Measurements from ENCODE around the gene ADCK1.

ADCK1 gene

GRCh38 chr14:77799863-77800730 lies at the start of gene ADCK1:
TSS of gene ADCK1 (plus strand) at chr14:77800109. CDS start at chr14:77818979, 18,870 bp downstream.
- Histone ChIP-seq H3K4me1 (ENCODE audit: insufficient read depth, low read length, poor library complexity, severe bottlenecking) (peaks cover 4% of the 10 kb centered on the region), H3K4me2 (ENCODE audit: low read depth, low read length, poor library complexity, severe bottlenecking) (peak within 1 kb of the TSS; percentile 90), H3K9me3 (ENCODE audit: insufficient read depth, low read depth, low read length) (no peaks in the 10 kb centered on the region), H3K4me3 (ENCODE audit: low read length, poor library complexity, severe bottlenecking) (peak within 1 kb of the TSS; percentile 79), H3K27me3 (ENCODE audit: insufficient read depth, low read length, poor library complexity, severe bottlenecking) (no peaks in the 10 kb centered on the region), H3K79me2 (ENCODE audit: insufficient read depth, low read length) (no peaks in the 10 kb centered on the region), H3K9ac (ENCODE audit: low read depth, low read length, poor library complexity, severe bottlenecking) (peak within 1 kb of the TSS; percentile 70), H3F3A (ENCODE audit: low read depth) (no peaks in the 10 kb centered on the region), H4K20me1 (ENCODE audit: insufficient read depth, low read length, poor library complexity, severe bottlenecking) (no peaks in the 10 kb centered on the region), H3K9me2 (replicated peaks; ENCODE audit: low read depth, low read length) (no peaks in the 10 kb centered on the region), H3K36me3 (ENCODE audit: insufficient read depth, low read length) (no peaks in the 10 kb centered on the region), H2AFZ (ENCODE audit: low read length) (peak within 1 kb of the TSS; percentile 86)
- no peak for TF ChIP-seq EZH2phosphoT487 (IDR thresholded peaks at IDR 0.05; ENCODE audit: borderline replicate concordance)
- TF ChIP-seq CTCF (conservative IDR thresholded peaks at IDR 0.05; ENCODE audit: low read length), result peak; percentile 44

GRCh38 chr14:77752266-77752665 lies 47.6 kb upstream of the ADCK1 start:
- H3K4me3 ChIP-seq (ENCODE audit: low read length, poor library complexity, severe bottlenecking), result peak overlapping the region; percentile 19
- peaks cover 49% of the 10 kb centered on the region for H3K36me3 ChIP-seq (ENCODE audit: insufficient read depth, low read length)

GRCh38 chr14:77752799-77753516 lies 47.0 kb upstream of the ADCK1 start:
- Histone ChIP-seq H3K4me1 (ENCODE audit: insufficient read depth, low read length, poor library complexity, severe bottlenecking) (peaks cover 18% of the 10 kb centered on the region), H3K4me3 (ENCODE audit: low read length, poor library complexity, severe bottlenecking) (peak overlapping the region; percentile 35), H3K36me3 (ENCODE audit: insufficient read depth, low read length) (peaks cover 46% of the 10 kb centered on the region), H3K9ac (ENCODE audit: low read depth, low read length, poor library complexity, severe bottlenecking) (peak overlapping the region; percentile 12), H3K9me2 (replicated peaks; ENCODE audit: low read depth, low read length) (no peaks in the 10 kb centered on the region), H3K4me2 (ENCODE audit: low read depth, low read length, poor library complexity, severe bottlenecking) (peak overlapping the region; percentile 53), H3F3A (ENCODE audit: low read depth) (no peaks in the 10 kb centered on the region), H3K79me2 (ENCODE audit: insufficient read depth, low read length) (peaks cover 53% of the 10 kb centered on the region), H3K27me3 (ENCODE audit: insufficient read depth, low read length, poor library complexity, severe bottlenecking) (no peaks in the 10 kb centered on the region), H4K20me1 (ENCODE audit: insufficient read depth, low read length, poor library complexity, severe bottlenecking) (peaks cover 40% of the 10 kb centered on the region), H2AFZ (ENCODE audit: low read length) (no peak overlapping the region), H3K9me3 (ENCODE audit: insufficient read depth, low read depth, low read length) (no peaks in the 10 kb centered on the region)
- TF ChIP-seq EZH2phosphoT487 (IDR thresholded peaks at IDR 0.05; ENCODE audit: borderline replicate concordance) (no peak), CTCF (conservative IDR thresholded peaks at IDR 0.05; ENCODE audit: low read length) (no peak)

More at GRCh38 chr14:77752266-77752665, 47.6 kb upstream of the ADCK1 start:
- H4K20me1 ChIP-seq (ENCODE audit: insufficient read depth, low read length, poor library complexity, severe bottlenecking), result peaks cover 34% of the 10 kb centered on the region
- H3K4me1 ChIP-seq (ENCODE audit: insufficient read depth, low read length, poor library complexity, severe bottlenecking), result peaks cover 11% of the 10 kb centered on the region
- H3F3A ChIP-seq (ENCODE audit: low read depth), result no peaks in the 10 kb centered on the region
- H3K9ac ChIP-seq (ENCODE audit: low read depth, low read length, poor library complexity, severe bottlenecking), result peak overlapping the region; percentile 23
- H2AFZ ChIP-seq (ENCODE audit: low read length), result no peak overlapping the region
- no peaks in the 10 kb centered on the region for H3K9me3 ChIP-seq (ENCODE audit: insufficient read depth, low read depth, low read length)
- H3K79me2 ChIP-seq (ENCODE audit: insufficient read depth, low read length), result peaks cover 46% of the 10 kb centered on the region
- peak overlapping the region; percentile 53 for H3K4me2 ChIP-seq (ENCODE audit: low read depth, low read length, poor library complexity, severe bottlenecking)
- no peak for TF ChIP-seq EZH2phosphoT487 (IDR thresholded peaks at IDR 0.05; ENCODE audit: borderline replicate concordance)
- TF ChIP-seq CTCF (conservative IDR thresholded peaks at IDR 0.05; ENCODE audit: low read length), result no peak
- no peaks in the 10 kb centered on the region for H3K9me2 ChIP-seq (replicated peaks; ENCODE audit: low read depth, low read length)
- H3K27me3 ChIP-seq (ENCODE audit: insufficient read depth, low read length, poor library complexity, severe bottlenecking), result no peaks in the 10 kb centered on the region
